Ishikawa (cell line): ENCODE results near the gene ZBTB22.

Experiments used
- CREB1 ChIP-seq: IDR thresholded peaks from 2 replicates; pipeline ENCODE4 v1.6.1; 2012; ENCODE audit warnings: low read depth
- EP300 ChIP-seq: IDR thresholded peaks from 2 replicates; pipeline ENCODE4 v1.6.1; 2012; ENCODE audit warnings: borderline replicate concordance
- RAD21 ChIP-seq: IDR thresholded peaks from 2 replicates; pipeline ENCODE4 v1.6.1; 2012; ENCODE audit warnings: low read depth
- TF ChIP-seq, protein P1 (sequence below): IDR thresholded peaks from 2 replicates; pipeline ENCODE4 v1.6.1; 2012; ENCODE audit warnings: low read depth, mild to moderate bottlenecking

DNA sequence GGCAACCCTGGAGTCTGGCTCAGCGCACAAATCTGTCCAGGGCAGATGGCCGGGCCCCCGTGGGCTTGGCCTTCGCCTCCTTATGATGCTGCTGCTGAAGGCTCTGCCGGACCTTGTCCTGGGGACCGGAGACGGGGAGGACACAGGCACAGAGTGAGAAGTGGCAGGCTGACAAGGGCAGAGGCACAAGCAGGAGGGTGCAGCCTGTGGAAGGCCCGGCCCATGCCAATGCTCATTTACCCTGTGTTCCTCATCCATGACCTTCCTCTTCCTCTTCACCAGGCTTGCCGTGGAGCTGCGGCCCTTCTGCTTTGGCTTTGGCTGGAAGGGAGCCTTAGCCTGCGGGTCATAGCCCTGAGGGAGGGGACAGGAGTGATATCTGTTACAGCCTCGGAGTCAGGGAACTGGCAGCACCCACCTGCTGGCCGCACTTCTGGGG is 38.3 kb downstream of the ZBTB22 start:
- no peak for TF ChIP-seq RAD21
- no peak for TF ChIP-seq EP300
- TF ChIP-seq, protein P1, sequence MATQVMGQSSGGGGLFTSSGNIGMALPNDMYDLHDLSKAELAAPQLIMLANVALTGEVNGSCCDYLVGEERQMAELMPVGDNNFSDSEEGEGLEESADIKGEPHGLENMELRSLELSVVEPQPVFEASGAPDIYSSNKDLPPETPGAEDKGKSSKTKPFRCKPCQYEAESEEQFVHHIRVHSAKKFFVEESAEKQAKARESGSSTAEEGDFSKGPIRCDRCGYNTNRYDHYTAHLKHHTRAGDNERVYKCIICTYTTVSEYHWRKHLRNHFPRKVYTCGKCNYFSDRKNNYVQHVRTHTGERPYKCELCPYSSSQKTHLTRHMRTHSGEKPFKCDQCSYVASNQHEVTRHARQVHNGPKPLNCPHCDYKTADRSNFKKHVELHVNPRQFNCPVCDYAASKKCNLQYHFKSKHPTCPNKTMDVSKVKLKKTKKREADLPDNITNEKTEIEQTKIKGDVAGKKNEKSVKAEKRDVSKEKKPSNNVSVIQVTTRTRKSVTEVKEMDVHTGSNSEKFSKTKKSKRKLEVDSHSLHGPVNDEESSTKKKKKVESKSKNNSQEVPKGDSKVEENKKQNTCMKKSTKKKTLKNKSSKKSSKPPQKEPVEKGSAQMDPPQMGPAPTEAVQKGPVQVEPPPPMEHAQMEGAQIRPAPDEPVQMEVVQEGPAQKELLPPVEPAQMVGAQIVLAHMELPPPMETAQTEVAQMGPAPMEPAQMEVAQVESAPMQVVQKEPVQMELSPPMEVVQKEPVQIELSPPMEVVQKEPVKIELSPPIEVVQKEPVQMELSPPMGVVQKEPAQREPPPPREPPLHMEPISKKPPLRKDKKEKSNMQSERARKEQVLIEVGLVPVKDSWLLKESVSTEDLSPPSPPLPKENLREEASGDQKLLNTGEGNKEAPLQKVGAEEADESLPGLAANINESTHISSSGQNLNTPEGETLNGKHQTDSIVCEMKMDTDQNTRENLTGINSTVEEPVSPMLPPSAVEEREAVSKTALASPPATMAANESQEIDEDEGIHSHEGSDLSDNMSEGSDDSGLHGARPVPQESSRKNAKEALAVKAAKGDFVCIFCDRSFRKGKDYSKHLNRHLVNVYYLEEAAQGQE = no peak
- TF ChIP-seq CREB1 = no peak
